Adipose tissue (tissue), 3 donors: ENCODE measurements around the gene SLX1B. TPM values are rescaled to one million over a fixed set of nuclear protein-coding genes. Genes with fewer than 3 reads are reported as not detected.
"Not testable (repeated sequence)": the region's sequence is repeated elsewhere in the genome, so short reads cannot be mapped to it uniquely, and the experiment has no call there.

Experiments used
- H3K27ac ChIP-seq: one replicate; pipeline ENCODE4 v1.5.1; 2013; ENCODE audit warnings: low read depth, low read length
- WGBS, 3 donors: extraction: QIAGEN DNeasy Blood & Tissue Kit; methylation state at CpG; one replicate each; pipeline ENCODE4 v1.1.7; 2013; 5-methylcytosine and 5-hydroxymethylcytosine counted together
- polyA plus RNA-seq, 3 donors: library from polyadenylated mRNA; stranded (reverse); fragments of 200-250 nt; gene quantifications; one replicate each; pipeline ENCODE4 v1.2.3, GENCODE V29; 2013
- donor health status: healthy with polysubstance abuse.
- donor health status: Bipolar disorder and iron deficiency.
- donor health status: healthy.

Gene SLX1B
- 10 to 100 TPM; 16.5 to 36.7 (median 20.0) TPM for polyA plus RNA-seq

- no CpG with 5 or more reads among the region's 33 CpGs for WGBS, 3 donors
- H3K27ac ChIP-seq: not testable (repeated sequence)
Observed at GRCh38 chr16:29454269-29454668, at the start of gene SLX1B, which contains the start of gene BOLA2. TSS of gene SLX1B (plus strand) at chr16:29454533. TSS of gene BOLA2 (minus strand) at chr16:29454351. CDS start at chr16:29454253, 98 bp downstream.

GRCh38 chr16:29405249-29405648 is 49.1 kb upstream of the SLX1B start:
- WGBS, 3 donors: 60 to 78% (median 71%) methylated on average over 7 of the region's 7 CpGs

GRCh38 chr16:29423587-29423986 is 30.7 kb upstream of the SLX1B start:
- 92 to 96% (median 96%) methylated on average over 2 of the region's 2 CpGs for WGBS, 3 donors
- H3K27ac ChIP-seq: not testable (repeated sequence)

More at GRCh38 chr16:29405249-29405648, 49.1 kb upstream of the SLX1B start:
- not testable (repeated sequence) for H3K27ac ChIP-seq

DNA sequence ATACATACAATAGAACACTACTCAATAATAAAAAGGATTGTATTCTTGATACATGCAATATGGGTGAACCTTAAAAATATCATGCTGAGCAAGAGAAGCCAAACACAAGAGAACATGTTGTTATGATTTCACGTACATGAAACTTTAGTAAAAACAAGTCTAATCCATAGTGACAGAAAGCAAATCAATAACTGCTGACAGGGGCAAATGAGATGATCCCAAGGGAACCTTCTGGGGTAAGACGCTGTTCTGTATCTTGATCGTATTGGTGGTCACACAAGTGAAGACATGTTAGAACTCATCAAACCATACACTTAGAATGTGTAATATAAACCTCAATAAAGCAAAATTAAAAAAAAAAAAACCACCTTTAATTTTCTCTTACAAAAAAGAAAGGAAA is 28.9 kb upstream of the SLX1B start:
- WGBS, 3 donors: 93 to 96% (median 94%) methylated on average over 3 of the region's 3 CpGs
- not testable (repeated sequence) for H3K27ac ChIP-seq

DNA sequence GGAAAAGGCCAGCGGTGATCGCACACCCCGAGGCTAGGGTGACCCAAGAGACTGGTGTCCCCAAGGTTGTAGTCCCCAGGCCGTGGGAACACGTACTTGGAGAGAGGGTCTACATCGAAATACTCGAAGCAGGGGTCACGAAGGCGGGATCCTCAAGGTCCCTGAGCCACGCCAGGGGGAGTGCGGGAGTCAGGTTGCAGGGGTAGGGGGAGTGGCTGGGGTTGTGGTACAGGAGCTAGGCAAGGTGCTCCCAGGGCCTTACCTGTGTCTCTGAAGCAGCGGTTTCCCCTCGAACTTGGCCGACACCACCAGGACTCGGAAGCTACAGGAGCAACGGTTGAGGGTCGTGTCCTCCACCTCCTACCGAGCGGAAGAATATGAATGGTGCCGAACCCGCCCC is 579 bp upstream of the SLX1B start:
- not testable (repeated sequence) for H3K27ac ChIP-seq
- no CpG with 5 or more reads among the region's 21 CpGs for WGBS, 3 donors

DNA sequence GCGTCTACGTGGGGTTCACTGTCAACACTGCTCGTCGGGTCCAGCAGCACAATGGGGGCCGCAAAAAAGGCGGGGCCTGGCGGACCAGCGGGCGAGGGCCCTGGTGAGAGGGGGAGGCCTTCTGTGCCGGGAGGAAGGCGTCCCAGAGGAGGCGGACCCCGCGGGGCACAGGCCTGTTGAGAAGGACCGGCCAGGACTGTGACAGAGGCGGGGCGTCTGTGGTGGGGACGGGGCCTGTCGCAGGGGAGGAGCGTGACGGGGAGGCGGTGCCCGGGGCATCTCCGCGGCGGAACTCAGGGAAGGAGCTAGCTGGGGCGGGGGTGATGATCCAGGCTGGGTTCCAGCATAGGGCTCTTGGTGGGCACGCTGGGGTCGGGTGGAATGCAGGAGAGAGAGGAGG is 495 bp downstream of the SLX1B start:
- not testable (repeated sequence) for H3K27ac ChIP-seq
- no CpG with 5 or more reads among the region's 29 CpGs for WGBS, 3 donors

DNA sequence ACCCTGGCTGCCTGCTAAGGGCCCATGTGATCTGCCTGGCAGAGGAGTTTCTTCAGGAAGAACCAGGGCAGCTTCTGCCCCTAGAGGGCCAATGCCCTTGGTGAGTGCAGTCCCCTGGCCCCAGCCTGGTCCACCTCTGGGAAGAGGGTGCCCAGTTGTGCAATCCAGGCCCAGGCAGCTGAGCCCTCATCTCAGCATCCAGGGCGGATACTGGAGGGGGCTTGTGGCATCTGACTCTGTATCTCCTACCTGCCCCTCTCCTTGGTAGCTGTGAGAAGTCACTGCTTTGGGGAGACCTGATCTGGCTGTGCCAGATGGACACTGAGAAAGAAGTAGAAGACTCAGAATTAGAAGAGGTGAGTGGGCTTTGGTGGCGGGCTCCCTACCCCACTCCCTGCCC is 3.3 kb downstream of the SLX1B start:
- WGBS, 3 donors: 83 to 97% (median 96%) methylated on average over 1 of the region's 2 CpGs
- H3K27ac ChIP-seq: not testable (repeated sequence)

GRCh38 chr16:29459706-29460646 is 5.6 kb downstream of the SLX1B start, which contains the start of gene SULT1A4:
TSS of gene SULT1A4 (plus strand) at chr16:29459913. CDS start at chr16:29461386, 1,473 bp downstream.
- WGBS, 3 donors: no CpG with 5 or more reads among the region's 13 CpGs
- H3K27ac ChIP-seq: not testable (repeated sequence)

- not testable (repeated sequence) for H3K27ac ChIP-seq
- no CpG with 5 or more reads among the region's 9 CpGs for WGBS, 3 donors
Observed at GRCh38 chr16:29460647-29461030, 6.3 kb downstream of the SLX1B start.

DNA sequence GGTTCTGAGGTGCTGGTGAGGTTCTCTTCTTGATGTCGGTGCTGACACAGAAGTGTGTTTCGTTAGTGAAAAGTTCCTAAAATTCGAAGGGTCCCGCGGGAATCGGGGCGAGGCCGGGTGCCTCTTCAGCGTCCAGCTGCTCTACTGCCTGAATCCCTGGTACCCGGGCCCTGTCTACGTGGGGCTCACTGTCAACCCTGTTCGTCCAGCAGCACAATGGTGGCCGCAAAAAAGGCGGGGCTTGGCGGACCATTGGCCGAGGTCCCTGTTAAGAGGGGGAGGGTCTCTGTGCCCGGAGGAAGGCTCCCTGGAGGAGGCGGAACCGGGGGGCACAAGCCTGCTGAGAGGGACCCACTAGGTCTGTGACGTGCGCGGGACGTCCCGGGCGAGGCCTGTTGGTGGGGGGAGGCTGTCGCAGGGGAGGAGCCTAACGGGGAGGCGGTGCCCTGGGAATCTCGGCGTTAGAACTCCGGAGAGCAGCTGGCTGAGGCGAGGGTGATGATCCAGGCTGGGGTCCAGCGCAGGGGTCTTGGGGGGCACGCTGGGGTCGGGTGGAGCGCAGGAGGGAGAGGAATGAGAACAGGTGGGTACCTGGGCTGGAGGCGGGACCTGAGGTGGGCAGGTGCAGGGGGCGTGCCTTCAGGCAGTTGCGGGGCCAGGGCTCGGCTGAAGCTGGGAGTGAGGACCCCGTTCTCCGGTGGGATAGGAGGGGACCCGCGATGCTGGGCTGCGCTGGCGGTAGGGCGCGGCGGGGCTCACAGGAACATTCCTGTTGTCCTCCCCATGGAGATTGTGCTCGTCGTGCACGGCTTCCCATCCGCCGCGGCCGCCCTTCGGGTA is 11.9 kb downstream of the SLX1B start:
- H3K27ac ChIP-seq: not testable (repeated sequence)
- WGBS, 3 donors: no CpG with 5 or more reads among the region's 57 CpGs

GRCh38 chr16:29466904-29467303 is 12.6 kb downstream of the SLX1B start:
- not testable (repeated sequence) for H3K27ac ChIP-seq
- WGBS, 3 donors: no CpG with 5 or more reads among the region's 33 CpGs

GRCh38 chr16:29467654-29468366 is 13.5 kb downstream of the SLX1B start:
- H3K27ac ChIP-seq: not testable (repeated sequence)
- no CpG with 5 or more reads among the region's 10 CpGs for WGBS, 3 donors

DNA sequence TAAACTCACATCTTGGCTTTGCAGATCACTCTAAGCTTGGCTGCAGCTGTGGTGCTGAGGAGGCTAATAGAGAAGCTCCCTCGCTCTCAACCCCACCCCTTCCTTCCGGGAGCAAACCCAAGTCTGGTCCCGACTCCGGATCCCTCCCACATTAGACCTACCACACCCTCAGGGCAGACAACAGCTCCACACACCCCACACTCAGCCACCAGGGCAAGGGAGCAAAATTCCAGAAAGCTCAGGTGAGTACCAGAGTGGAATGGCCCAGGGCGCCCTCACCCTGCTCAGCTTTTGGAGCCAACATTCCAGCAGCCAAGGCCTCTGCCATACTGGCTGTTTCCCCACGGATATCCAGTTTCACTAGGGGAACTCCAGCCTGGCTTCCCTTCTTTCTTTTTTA is 15.3 kb downstream of the SLX1B start:
- not testable (repeated sequence) for H3K27ac ChIP-seq
- 11 to 43% (median 15%) methylated on average over 5 of the region's 6 CpGs for WGBS, 3 donors

- H3K27ac ChIP-seq: not testable (repeated sequence)
- no CpG with 5 or more reads among the region's 4 CpGs for whole genome bisulfite sequencing, 3 donors
Observed at GRCh38 chr16:29472065-29472464, 17.7 kb downstream of the SLX1B start.

DNA sequence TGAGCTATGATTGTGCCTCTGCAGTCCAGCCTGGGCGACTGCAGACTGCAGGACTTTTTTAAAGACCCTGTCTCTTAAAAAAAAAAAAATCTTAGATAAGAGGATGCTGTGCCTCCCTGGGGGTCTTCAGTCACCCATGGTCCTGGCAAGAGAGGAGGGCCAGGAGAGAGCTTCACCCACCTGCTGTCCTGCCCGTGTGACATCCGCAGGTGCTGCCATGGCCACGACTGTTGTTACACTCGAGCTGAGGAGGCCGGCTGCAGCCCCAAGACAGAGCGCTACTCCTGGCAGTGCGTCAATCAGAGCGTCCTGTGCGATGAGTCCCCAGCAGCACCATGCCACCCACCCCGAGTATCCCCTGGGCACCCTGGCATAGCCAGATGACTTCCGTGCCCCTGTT is 27.9 kb downstream of the SLX1B start:
- not testable (repeated sequence) for H3K27ac ChIP-seq
- WGBS, 3 donors: 63 to 80% (median 78%) methylated on average over 5 to 6 of the region's 12 CpGs

DNA sequence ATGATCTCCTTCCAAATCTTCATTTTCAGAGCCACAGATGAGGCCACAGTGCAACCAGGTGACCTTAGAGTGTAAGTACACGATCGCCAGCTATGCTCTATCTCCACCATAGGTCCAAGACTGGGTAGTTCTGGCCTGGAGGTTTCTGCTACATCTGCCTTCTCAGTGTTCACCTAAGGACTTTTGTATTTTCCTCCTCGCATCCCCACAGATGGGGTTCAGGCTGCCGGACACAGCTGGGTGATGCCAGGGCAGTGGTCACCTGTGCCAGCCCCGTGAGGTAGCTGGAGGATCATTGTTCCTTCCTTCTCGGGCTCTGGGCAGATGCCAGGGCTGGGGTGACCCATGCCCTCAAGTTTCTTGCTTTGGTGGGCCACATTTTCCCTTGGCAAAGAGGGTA is 52.0 kb downstream of the SLX1B start, which contains the start of gene NPIPB12:
Gene NPIPB12, minus strand, starts transcription at position 101 of the 400 bp plus-strand sequence.
- not testable (repeated sequence) for H3K27ac ChIP-seq
- 94 to 100% (median 94%) methylated on average over 2 of the region's 6 CpGs for WGBS, 3 donors
